ENCODE measurements around the gene PRR5L. TPM values are rescaled to one million over a fixed set of nuclear protein-coding genes. Genes with fewer than 3 reads are reported as not detected.

Gene PRR5L
- total RNA-seq, 8 experiments from 2014 or later: 0.63 to 21.8 (median 4.2) TPM

DNA sequence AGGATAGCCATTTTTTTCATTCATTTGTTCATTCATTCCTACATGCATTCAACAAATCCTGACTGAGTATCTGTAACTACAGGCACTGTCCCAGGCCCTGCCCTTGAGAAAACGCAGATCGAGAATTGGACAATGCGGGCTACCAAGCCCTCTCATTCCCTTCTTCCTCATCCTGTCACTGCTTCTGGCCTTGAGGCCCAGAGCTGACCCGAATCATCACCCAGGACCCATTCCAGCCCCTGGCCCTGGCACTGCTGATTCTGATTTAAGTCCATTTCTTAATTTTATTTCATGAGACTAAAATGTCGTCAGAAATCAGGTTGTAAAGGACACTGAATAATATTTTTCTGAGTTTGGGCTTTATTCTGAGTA is 31.1 kb upstream of the PRR5L start:
- H3K4me3 ChIP-seq: no peak overlapping the region
- peaks cover 9 to 11% of the 10 kb centered on the region in 2 donors for H3K4me1 ChIP-seq (replicated peaks in 1 of 2)
- WGBS, 10 experiments: 50 to 100% (median 71%) methylated on average over 1 to 4 of the region's 5 CpGs; no CpG with 5 or more reads in 2 of the 10 experiments
- no peak overlapping the region for H3K27ac ChIP-seq
- in situ Hi-C loops (cut with MboI; ENCODE audit: low pct_unique_long_range_greater_than_20kb in 2 of 9, low sequenced_read_pairs in 9 of 9, unreplicated experiment in 9 of 9): loop anchor here in 7 of 9 experiments (10.0 to 25.0 kb wide), 10 partner anchors 103 to 778 kb away; partner anchors contain the start of gene FJX1 (in 6 of the 7)
- no peak for ATAC-seq (replicated peaks in 6 of 8)

DNA sequence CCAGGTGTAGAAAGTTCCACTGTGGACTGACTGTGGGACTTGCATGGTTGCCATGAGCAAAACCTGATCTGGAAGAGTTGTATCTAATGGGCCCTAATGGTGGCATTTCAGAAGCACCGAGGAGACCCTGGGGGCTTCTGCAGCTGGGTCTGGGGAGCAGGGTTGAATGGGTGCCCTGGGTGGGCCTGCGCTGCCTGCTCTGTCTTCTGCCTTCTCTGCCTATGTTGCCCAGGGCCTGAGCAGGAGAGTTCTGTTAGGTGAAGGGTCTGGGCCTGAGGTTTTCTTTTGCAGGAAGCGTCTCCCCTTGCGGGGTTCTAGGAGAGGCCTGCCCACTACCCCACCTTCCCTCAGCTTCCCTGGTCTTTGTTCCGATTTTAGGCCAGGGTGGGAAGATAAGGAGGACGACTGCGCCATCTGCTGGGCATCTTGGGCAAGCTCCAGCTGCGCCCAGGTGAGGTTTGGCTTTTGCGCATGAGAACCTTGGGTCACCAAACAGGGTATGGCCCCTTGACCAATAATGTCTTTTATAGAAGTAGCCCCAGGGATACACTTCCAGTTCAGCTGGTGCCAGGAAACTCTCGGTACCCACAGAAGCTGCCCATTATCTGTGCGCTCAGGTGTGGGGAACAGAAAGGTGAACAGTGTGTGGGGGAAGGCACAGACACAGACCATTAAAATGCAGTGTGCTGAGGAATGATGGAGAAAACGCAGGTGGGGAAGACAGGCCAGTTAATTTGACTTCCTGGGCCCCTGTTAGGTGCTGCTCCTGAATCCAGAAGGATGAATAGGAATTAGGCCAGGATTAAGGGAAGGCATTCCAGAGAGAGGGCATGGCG is 30.1 kb upstream of the PRR5L start:
- WGBS, 10 experiments: 0 to 100% (median 35%) methylated on average over 1 to 4 of the region's 13 CpGs; no CpG with 5 or more reads in 1 of the 10 experiments
- Histone ChIP-seq H3K4me1 (replicated peaks in 1 of 2) (peaks cover 9 to 11% of the 10 kb centered on the region in 2 donors), H3K4me3 (no peak overlapping the region), H3K27ac (no peak overlapping the region)
- in situ Hi-C loops (cut with MboI; ENCODE audit: low pct_unique_long_range_greater_than_20kb in 2 of 9, low sequenced_read_pairs in 9 of 9, unreplicated experiment in 9 of 9): loop anchor here in 7 of 9 experiments (10.0 to 25.0 kb wide), 10 partner anchors 104 to 779 kb away; partner anchors contain the start of gene FJX1 (in 6 of the 7)
- peak; percentile 71 to 93 (median 88) for ATAC-seq (replicated peaks in 6 of 8)

DNA sequence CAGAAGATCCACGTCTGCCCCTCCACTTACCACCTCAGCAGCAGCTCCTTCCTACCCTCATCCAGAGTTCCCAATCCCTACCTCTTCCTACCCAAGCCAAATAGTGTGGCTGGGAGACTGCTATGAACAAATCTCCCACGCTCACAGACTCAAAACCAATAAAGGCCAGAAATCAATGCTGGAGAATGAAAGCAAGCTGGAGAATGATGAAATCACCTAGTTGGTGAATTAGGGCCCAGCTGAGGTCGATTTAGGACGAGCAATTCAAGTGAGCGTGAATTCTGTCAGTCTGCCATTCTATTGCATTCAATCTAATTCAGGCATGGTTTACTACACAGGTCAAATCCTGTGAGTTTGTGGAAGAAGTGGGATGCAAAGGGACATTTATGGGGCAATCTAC is 29.3 kb upstream of the PRR5L start:
- peaks cover 9 to 11% of the 10 kb centered on the region in 2 donors for H3K4me1 ChIP-seq (replicated peaks in 1 of 2)
- WGBS, 10 experiments: 40 to 48% (median 41%) methylated on average over 2 to 4 of the region's 5 CpGs; no CpG with 5 or more reads in 7 of the 10 experiments
- no peak overlapping the region for H3K27ac ChIP-seq
- H3K4me3 ChIP-seq: no peak overlapping the region
- in situ Hi-C loops (cut with MboI; ENCODE audit: low pct_unique_long_range_greater_than_20kb in 2 of 9, low sequenced_read_pairs in 9 of 9, unreplicated experiment in 9 of 9): loop anchor here in 7 of 9 experiments (10.0 to 25.0 kb wide), 10 partner anchors 104 to 779 kb away; partner anchors contain the start of gene FJX1 (in 6 of the 7)
- peak in 5 of 8 experiments; percentile 26 to 59 (median 44) for ATAC-seq (replicated peaks in 6 of 8)

DNA sequence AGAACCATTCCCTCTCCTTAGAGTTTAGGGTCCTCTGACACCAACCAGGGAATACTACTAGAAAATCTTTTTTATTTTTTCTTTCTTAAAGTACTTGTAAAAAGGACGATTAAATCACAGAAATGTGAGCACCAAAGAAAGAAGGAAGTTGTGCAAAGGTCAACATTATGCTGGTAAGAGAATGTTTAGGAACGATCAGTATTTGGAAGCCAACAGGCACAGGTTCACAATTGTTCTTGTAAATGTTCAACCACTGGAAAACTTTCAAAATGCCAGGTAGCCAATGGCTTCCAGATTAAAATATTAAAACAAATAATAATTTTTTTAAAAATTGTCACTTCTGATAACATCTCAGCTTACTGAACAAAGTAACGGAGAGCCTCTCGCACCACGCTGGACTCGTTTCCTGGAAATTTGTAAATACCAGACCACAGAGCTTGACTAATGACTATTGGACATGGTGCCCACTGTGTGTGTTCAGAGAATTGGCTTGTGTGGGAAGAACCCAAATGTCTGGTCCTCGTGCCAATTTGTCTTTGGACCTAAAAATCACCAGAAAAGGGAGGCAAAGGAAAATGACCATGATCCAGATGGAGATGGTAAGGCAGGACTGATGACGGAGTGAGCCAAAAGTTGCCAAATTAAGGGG is 27.6 kb upstream of the PRR5L start:
- 40 to 86% (median 77%) methylated on average over 1 to 8 of the region's 8 CpGs for WGBS, 10 experiments
- ATAC-seq (replicated peaks in 6 of 8): no peak
- Histone ChIP-seq H3K4me3 (no peak overlapping the region), H3K4me1 (replicated peaks in 1 of 2) (peaks cover 12 to 16% of the 10 kb centered on the region in 2 donors), H3K27ac (no peak overlapping the region)
- in situ Hi-C loops (cut with MboI; ENCODE audit: low pct_unique_long_range_greater_than_20kb in 2 of 9, low sequenced_read_pairs in 9 of 9, unreplicated experiment in 9 of 9): loop anchor here in 7 of 9 experiments (10.0 to 25.0 kb wide), 10 partner anchors 106 to 781 kb away; partner anchors contain the start of gene FJX1 (in 6 of the 7)

DNA sequence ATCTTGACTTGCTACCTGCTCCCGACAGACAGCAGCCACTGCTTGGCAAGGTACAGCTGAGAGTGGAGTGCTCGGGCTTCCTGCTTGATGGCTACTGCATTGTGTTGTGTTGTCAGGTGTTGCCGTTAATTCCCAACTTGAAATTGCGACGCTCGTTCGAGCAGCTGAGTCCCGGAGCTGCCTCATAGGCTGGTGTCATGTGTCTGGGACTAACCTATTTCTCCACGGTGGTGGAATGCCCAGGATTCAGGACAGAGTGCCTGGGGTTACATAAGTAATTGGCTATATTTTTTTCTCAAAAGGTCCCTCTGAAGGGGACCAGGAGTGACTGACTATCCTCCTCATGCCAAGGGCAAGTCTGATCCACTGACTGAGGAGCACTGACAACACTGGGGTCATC is 25.4 kb upstream of the PRR5L start:
- no peak overlapping the region for H3K4me3 ChIP-seq
- in situ Hi-C loops (cut with MboI; ENCODE audit: low pct_unique_long_range_greater_than_20kb in 2 of 9, low sequenced_read_pairs in 9 of 9, unreplicated experiment in 9 of 9): loop anchor here in 5 of 9 experiments (25.0 kb wide), 8 partner anchors 108 to 783 kb away; partner anchors contain the start of gene FJX1 (in 4 of the 5)
- peaks cover 12 to 16% of the 10 kb centered on the region in 2 donors for H3K4me1 ChIP-seq (replicated peaks in 1 of 2)
- no peak overlapping the region for H3K27ac ChIP-seq
- 80 to 94% (median 86%) methylated on average over 1 to 8 of the region's 9 CpGs; no CpG with 5 or more reads in 5 of the 10 experiments for WGBS, 10 experiments
- ATAC-seq (replicated peaks in 6 of 8): no peak

DNA sequence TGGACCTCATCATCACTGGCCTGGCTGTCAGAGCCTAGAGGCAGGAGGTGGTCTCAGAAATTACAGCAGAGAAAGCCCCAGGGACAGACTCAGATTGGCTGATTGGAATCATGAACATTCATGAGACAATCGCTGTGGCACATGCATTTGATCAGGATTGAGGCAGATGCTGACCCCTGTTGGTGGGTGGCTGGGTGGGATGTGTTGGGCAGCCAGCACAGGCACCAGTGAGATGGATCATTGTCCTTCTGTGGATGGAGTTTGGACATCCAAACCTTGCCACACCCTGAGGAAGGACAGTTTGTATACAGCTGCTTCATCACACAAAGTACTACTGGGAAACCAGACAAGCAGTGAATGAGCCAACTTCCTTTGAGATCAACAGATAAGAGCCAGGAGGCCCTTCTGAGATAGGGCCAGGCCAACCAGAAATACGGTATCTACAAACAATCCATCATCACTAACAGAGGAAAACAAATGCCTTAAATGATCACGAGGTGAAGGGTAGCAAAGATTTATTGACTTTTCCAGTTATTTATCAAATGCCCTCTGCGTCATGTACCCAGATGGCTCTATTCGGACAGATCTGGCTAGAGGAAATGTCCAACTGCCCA is 24.2 kb upstream of the PRR5L start:
- no peak for ATAC-seq (replicated peaks in 6 of 8)
- Histone ChIP-seq H3K27ac (no peak overlapping the region), H3K4me1 (replicated peaks in 1 of 2) (peaks cover 6 to 7% of the 10 kb centered on the region in 2 donors), H3K4me3 (no peak overlapping the region)
- in situ Hi-C loops (cut with MboI; ENCODE audit: low pct_unique_long_range_greater_than_20kb in 2 of 9, low sequenced_read_pairs in 9 of 9, unreplicated experiment in 9 of 9): loop anchor here in 5 of 9 experiments (25.0 kb wide), 8 partner anchors 110 to 785 kb away; partner anchors contain the start of gene FJX1 (in 4 of the 5)
- WGBS, 10 experiments: 40 to 100% (median 93%) methylated on average over 1 to 5 of the region's 5 CpGs

DNA sequence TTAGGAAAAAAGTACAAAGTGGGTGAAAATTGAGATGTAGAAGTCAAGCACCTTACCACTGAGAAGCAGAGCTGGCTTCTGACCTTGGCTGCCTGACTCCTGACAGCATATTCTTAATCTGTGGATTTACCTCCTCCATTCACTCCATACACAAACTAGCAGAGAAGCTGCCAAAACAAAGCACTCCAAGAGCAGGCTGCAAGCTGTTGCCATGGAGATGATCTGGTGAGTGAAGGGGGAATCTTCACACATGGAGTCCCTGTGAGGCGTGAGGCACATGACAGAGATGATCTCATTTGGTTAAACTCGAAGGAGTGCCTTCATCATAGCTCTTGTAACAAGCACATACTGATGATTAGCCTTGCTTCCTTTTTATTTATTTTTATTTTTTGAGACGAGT is 23.0 kb upstream of the PRR5L start:
- Histone ChIP-seq H3K4me3 (no peak overlapping the region), H3K4me1 (replicated peaks in 1 of 2) (peaks cover 8% of the 10 kb centered on the region in 2 donors), H3K27ac (no peak overlapping the region)
- in situ Hi-C loops (cut with MboI; ENCODE audit: low pct_unique_long_range_greater_than_20kb in 2 of 9, low sequenced_read_pairs in 9 of 9, unreplicated experiment in 9 of 9): loop anchor here in 5 of 9 experiments (25.0 kb wide), 8 partner anchors 111 to 786 kb away; partner anchors contain the start of gene FJX1 (in 4 of the 5)
- ATAC-seq (replicated peaks in 6 of 8): peak in 5 of 8 experiments; percentile 92 to 98 (median 97)
- WGBS, 10 experiments: 40 to 80% (median 52%) methylated on average over 1 to 2 of the region's 3 CpGs; no CpG with 5 or more reads in 5 of the 10 experiments

DNA sequence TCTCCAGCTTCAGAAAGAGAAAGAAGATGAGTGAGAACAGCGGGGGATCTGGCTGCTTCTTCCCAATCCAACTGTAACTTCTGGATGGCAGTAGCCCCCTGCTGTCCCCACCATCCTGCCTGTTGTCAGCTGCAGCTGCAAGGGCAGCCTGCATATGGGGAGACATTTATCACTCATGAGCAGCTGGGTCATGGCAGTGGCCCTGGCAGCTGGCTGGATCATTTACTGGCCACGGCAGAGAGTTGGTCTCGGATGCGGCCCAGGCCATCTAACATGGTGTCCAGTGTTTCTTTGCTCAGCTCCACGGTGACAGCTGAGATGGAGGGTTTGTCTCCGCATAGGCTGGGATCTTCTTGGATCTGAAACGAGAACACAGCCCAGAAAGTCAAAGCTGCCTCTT is 21.7 kb upstream of the PRR5L start:
- Histone ChIP-seq H3K4me3 (no peak overlapping the region), H3K27ac (no peak overlapping the region), H3K4me1 (replicated peaks in 1 of 2) (peaks cover 20% of the 10 kb centered on the region in 2 donors)
- no peak for ATAC-seq (replicated peaks in 6 of 8)
- WGBS, 10 experiments: 40 to 83% (median 80%) methylated on average over 1 to 6 of the region's 7 CpGs; no CpG with 5 or more reads in 5 of the 10 experiments
- in situ Hi-C loops (cut with MboI; ENCODE audit: low pct_unique_long_range_greater_than_20kb in 2 of 9, low sequenced_read_pairs in 9 of 9, unreplicated experiment in 9 of 9): loop anchor here in 5 of 9 experiments (25.0 kb wide), 8 partner anchors 112 to 787 kb away; partner anchors contain the start of gene FJX1 (in 4 of the 5)

DNA sequence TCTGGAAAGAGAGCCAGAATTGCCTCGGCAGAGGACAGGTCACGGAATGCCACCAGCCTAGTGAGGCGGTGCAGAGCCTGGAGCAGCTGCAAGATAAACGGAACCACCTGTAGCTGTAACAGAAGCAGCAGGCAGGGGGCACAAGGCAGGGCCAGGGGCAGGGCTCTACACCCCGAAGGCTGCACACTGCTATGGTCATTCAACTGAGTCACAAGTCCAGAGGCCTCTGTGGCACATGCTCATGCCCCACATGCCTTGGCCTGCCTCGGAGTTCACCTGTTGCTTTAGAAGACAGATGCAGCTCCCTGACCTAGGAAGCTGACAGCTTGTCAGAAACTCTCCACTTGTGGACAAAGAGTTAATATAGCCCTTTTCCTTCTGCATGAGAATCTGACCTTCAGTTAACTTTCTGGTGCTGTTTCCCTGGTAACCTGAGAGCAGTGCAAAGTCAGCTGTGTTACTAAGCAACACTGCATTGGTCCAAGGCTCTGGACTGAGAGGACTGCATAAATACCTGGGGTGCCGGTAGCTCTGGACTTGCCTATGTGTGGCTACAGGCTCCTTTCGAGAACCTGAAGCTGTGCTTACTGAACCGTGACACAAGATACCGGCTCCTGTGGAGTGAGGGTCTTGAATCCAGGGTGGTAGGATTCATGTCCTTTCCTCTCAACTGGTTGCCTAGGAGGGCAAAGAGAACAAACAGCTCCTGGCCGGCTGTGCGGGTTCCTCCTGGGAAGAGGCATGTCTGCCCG is 17.4 kb upstream of the PRR5L start:
- ATAC-seq (replicated peaks in 6 of 8): peak in 6 of 8 experiments; percentile 23 to 99 (median 96)
- peaks cover 14 to 21% of the 10 kb centered on the region in 2 donors for H3K4me1 ChIP-seq (replicated peaks in 1 of 2)
- H3K4me3 ChIP-seq: no peak overlapping the region
- in situ Hi-C loops (cut with MboI; ENCODE audit: low pct_unique_long_range_greater_than_20kb in 2 of 9, low sequenced_read_pairs in 9 of 9, unreplicated experiment in 9 of 9): loop anchor here in 1 of 9 experiments (25.0 kb wide), 1 partner anchor 209 kb away; no protein-coding TSS in a partner anchor
- WGBS, 10 experiments: 10 to 78% (median 35%) methylated on average over 2 to 8 of the region's 13 CpGs; no CpG with 5 or more reads in 2 of the 10 experiments
- H3K27ac ChIP-seq: no peak overlapping the region

DNA sequence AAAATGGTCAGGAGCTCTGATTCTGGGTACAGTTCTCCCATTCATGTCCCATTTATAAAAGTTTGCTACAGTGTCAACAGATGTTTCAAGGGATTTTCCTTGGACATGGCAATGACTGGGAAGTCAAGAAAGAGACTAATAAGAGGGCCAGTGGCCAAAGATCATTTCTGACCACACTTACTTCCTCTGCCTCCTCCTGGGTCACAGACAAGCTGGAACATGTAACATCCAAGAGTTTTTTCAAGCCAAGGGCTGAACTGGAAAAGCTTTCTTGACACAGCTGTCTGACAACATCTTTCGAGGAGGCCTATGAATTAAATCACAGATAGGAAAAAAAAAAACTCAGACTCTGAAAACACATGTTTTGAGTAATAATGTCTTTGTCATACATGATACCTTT is 15.6 kb upstream of the PRR5L start:
- WGBS, 10 experiments: 0 to 100% (median 100%) methylated on average over 1 of the region's 1 CpG; no CpG with 5 or more reads in 3 of the 10 experiments
- Histone ChIP-seq H3K4me1 (replicated peaks in 1 of 2) (peaks cover 14 to 21% of the 10 kb centered on the region in 2 donors), H3K4me3 (no peak overlapping the region), H3K27ac (no peak overlapping the region)
- ATAC-seq (replicated peaks in 6 of 8): no peak
- in situ Hi-C loops (cut with MboI; ENCODE audit: low pct_unique_long_range_greater_than_20kb in 2 of 9, low sequenced_read_pairs in 9 of 9, unreplicated experiment in 9 of 9): loop anchor here in 1 of 9 experiments (25.0 kb wide), 1 partner anchor 207 kb away; no protein-coding TSS in a partner anchor

DNA sequence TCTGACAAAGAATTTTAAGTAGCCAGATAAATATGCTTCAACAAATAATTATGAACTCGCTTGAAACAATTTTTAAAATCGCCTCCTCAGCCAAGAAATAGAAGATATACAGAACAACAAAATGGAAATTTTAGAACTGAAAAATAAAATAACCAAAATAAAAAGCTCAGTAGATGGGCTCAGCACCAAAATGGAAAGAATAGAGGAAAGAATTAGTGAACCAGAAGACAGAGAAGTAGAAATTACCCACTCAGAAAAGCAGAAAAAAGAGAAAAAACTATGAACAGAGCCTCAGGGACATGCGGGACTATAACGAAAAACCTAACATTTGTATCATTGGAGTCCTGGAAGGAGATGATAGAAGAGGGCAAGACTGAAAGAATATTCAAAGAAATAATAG is 14.2 kb upstream of the PRR5L start:
- Histone ChIP-seq H3K4me3 (no peak overlapping the region), H3K4me1 (replicated peaks in 1 of 2) (peaks cover 14 to 21% of the 10 kb centered on the region in 2 donors), H3K27ac (no peak overlapping the region)
- no peak for ATAC-seq (replicated peaks in 6 of 8)
- in situ Hi-C loops (cut with MboI; ENCODE audit: low pct_unique_long_range_greater_than_20kb in 2 of 9, low sequenced_read_pairs in 9 of 9, unreplicated experiment in 9 of 9): loop anchor here in 1 of 9 experiments (25.0 kb wide), 1 partner anchor 205 kb away; no protein-coding TSS in a partner anchor
- WGBS, 10 experiments: 63 to 100% (median 94%) methylated on average over 2 to 4 of the region's 4 CpGs

Data from motor neuron (in vitro differentiated cells).